Erythroblast (primary cell): ENCODE results near the gene ATG16L1.

Experiments
- GATA1 ChIP-seq: IDR thresholded peaks from 2 replicates; pipeline ENCODE4 v1.6.1; 2011; ENCODE audit warnings: low read depth, mild to moderate bottlenecking, control low read depth, low read length, moderate library complexity
- POLR2A ChIP-seq: IDR thresholded peaks from 2 replicates; pipeline ENCODE4 v1.6.1; 2011; ENCODE audit warnings: mild to moderate bottlenecking, low read length

DNA sequence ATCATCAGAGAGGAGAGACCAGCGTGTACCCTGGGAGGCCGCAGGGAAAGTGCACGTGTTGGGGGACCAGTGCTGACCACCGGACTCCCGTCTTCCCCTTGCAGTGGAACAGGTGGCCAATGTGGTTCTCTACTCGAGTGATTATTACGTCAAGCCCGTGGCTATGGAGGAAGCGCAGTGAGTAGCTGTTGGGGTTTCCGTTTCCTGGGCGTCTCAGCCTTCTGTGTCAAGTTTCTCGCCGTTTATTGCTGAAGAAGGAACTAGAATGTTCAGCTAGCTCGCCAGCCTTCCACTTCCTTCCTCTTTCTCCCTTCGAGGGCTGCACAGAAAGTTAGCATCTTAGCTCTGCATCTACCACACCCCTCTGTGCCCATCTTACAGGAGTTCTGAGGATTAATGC is 80.1 kb downstream of the ATG16L1 start:
- TF ChIP-seq POLR2A (no peak), GATA1 (no peak)
